GM10248 (cell line): ENCODE measurements around the gene PWP1.

Experiments
- CTCF ChIA-PET: fragments of 300-600 bp; sonication (Branson Sonifier 250); formaldehyde crosslinking; extraction: SDS; loops from one replicate; lab custom pipeline; 2021; ENCODE audit warnings: antibody characterized with exemption; lab: Yijun Ruan, JAX
- POLR2A ChIA-PET: fragments of 350-650 bp; sonication (Branson Sonifier 250); formaldehyde crosslinking; extraction: SDS; loops from one replicate; lab custom pipeline; 2020; ENCODE audit warnings: antibody characterized with exemption; lab: Yijun Ruan, JAX
- DNase-seq: peaks from one replicate; pipeline ENCODE4 v3.0.0; 2012; ENCODE audit errors: extremely low spot score
- CTCF ChIP-seq: IDR thresholded peaks from 2 replicates; pipeline ENCODE4 v1.5.1; 2012; ENCODE audit warnings: mild to moderate bottlenecking, low read depth; ENCODE audit errors: extremely low read depth, missing control alignments, control extremely low read depth

The PWP1 gene

GRCh38 chr12:107650977-107651376 is 34.6 kb upstream of the PWP1 start:
- POLR2A ChIA-PET = no interaction called here
- CTCF ChIA-PET = interaction anchor here (1.2 kb wide), 1 partner anchor 42 kb away, joined by 3 read pairs; no protein-coding TSS in a partner anchor
- no peak for DNase-seq
- TF ChIP-seq CTCF = no peak

- ChIA-PET CTCF (interaction anchor here (1.0 to 1.2 kb wide), 3 partner anchors 18 to 43 kb away, joined by 3 read pairs; no protein-coding TSS in a partner anchor), POLR2A (no interaction called here)
- DNase-seq = no peak
- TF ChIP-seq CTCF = no peak
Measured at GRCh38 chr12:107651571-107652449, 33.8 kb upstream of the PWP1 start.

- POLR2A ChIA-PET = no interaction called here
- TF ChIP-seq CTCF = no peak
- DNase-seq = no peak
- CTCF ChIA-PET = no interaction called here
Measured at GRCh38 chr12:107653519-107653918, 32.1 kb upstream of the PWP1 start.

GRCh38 chr12:107654873-107655272 is 30.7 kb upstream of the PWP1 start:
- POLR2A ChIA-PET = no interaction called here
- TF ChIP-seq CTCF = no peak
- no peak for DNase-seq
- CTCF ChIA-PET = interaction anchor here (3.9 kb wide), 1 partner anchor 16 kb away, joined by 15 read pairs; no protein-coding TSS in a partner anchor

GRCh38 chr12:107655281-107656065 is 30.1 kb upstream of the PWP1 start:
- ChIA-PET POLR2A (no interaction called here), CTCF (interaction anchor here (0.8 to 3.9 kb wide), 3 partner anchors 15 to 230 kb away, joined by 3 to 15 read pairs (median 12); no protein-coding TSS in a partner anchor)
- no peak for DNase-seq
- TF ChIP-seq CTCF = no peak

- no peak for DNase-seq
- ChIA-PET CTCF (interaction anchor here (0.8 to 3.9 kb wide), 6 partner anchors 9 to 229 kb away, joined by 3 to 15 read pairs (median 4); no protein-coding TSS in a partner anchor), POLR2A (no interaction called here)
- TF ChIP-seq CTCF = no peak
Measured at GRCh38 chr12:107656302-107656701, 29.3 kb upstream of the PWP1 start.
